Retinal pigment epithelial cell (primary cell): ENCODE results near the gene RMI2.

Source experiments
- DNase-seq: peaks from one replicate; pipeline ENCODE4 v3.0.0-alpha.2; 2010; ENCODE audit warnings: low read depth
- H3K4me3 ChIP-seq: 2 replicates; pipeline ENCODE4 v1.5.1; 2011; ENCODE audit warnings: mild to moderate bottlenecking, low read length, control low read depth, moderate library complexity
- TF ChIP-seq, protein P1 (sequence below): conservative IDR thresholded peaks from 2 replicates; pipeline ENCODE4 v1.5.1; 2011; ENCODE audit warnings: low read depth, low read length, control low read depth, inconsistent platforms

The RMI2 gene

DNA sequence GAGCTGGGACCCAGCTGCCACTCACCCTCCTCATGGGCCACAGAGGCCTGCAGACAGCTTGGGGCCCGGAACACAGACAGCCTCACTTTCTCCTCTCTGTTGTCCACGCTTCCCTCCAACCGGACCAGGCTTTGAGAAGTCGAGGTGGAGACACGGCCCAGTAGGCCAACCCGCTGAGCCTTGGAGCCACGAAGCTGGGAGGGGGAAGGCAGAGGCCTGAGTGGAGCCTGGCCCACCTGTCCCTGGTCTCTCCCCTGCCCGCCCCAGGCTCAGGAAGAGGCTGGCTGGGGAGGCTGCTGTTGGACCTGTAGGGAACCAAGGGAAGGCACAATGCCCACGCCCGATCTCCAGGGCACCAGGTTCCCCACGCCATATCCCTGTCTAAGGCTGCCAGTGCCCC, 48.1 kb downstream of the RMI2 start:
- TF ChIP-seq, protein P1, sequence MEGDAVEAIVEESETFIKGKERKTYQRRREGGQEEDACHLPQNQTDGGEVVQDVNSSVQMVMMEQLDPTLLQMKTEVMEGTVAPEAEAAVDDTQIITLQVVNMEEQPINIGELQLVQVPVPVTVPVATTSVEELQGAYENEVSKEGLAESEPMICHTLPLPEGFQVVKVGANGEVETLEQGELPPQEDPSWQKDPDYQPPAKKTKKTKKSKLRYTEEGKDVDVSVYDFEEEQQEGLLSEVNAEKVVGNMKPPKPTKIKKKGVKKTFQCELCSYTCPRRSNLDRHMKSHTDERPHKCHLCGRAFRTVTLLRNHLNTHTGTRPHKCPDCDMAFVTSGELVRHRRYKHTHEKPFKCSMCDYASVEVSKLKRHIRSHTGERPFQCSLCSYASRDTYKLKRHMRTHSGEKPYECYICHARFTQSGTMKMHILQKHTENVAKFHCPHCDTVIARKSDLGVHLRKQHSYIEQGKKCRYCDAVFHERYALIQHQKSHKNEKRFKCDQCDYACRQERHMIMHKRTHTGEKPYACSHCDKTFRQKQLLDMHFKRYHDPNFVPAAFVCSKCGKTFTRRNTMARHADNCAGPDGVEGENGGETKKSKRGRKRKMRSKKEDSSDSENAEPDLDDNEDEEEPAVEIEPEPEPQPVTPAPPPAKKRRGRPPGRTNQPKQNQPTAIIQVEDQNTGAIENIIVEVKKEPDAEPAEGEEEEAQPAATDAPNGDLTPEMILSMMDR, result no peak
- H3K4me3 ChIP-seq, result no peak overlapping the region
- no peak for DNase-seq

DNA sequence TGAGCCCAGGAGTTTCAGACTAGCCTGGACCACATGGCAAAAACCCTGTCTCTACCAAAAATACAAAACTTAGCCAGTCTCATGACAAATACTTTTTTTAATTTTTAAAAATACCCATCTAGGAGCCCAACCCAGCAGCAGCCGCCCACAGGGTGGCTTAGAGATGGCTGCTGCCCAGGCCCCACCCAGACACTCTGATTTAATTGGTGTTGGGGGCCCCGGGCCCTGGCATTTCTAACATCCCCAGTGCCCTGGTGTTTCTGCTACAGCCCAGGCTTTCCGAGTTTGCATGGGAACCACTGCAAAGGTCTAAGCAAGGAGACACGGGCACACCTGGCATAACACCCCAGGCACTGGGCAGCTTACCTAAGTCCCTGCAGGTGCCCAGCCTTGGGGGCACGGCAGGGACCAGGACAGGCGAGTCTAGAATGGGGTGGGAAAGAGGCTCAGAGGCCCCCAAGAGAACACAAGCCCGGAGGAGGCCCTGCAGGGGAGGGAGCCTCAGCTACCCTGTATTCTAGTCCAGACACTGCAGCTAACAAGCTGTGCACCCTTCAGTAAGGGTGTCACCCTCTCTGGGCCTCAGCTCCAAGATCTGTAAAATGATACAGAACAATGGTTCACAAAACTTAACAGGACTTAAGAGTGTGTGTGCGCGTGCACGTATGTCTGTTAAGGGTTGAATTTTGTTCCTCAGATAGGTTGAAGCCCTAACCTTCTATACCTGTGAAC, 48.8 kb downstream of the RMI2 start:
- TF ChIP-seq, protein P1, result no peak
- DNase-seq, result no peak
- no peak overlapping the region for H3K4me3 ChIP-seq

DNA sequence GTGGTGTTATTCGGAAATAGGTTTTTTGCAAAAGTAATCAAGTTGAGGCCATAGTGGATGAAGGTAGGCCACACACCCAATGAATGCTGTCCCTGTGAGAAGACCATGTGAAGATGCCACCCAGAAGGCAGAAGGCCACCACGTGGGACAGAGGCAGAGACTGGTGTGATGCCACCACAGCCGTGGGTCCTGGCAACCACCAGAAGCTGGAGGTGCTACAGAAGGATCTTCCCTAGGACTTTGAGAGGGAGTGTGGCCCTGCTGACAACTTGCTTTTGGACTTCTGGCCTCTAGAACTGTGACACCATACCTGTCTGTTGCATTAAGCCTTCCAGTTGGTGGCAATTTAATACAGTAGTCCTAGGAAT, 49.3 kb downstream of the RMI2 start:
- no peak for DNase-seq

DNA sequence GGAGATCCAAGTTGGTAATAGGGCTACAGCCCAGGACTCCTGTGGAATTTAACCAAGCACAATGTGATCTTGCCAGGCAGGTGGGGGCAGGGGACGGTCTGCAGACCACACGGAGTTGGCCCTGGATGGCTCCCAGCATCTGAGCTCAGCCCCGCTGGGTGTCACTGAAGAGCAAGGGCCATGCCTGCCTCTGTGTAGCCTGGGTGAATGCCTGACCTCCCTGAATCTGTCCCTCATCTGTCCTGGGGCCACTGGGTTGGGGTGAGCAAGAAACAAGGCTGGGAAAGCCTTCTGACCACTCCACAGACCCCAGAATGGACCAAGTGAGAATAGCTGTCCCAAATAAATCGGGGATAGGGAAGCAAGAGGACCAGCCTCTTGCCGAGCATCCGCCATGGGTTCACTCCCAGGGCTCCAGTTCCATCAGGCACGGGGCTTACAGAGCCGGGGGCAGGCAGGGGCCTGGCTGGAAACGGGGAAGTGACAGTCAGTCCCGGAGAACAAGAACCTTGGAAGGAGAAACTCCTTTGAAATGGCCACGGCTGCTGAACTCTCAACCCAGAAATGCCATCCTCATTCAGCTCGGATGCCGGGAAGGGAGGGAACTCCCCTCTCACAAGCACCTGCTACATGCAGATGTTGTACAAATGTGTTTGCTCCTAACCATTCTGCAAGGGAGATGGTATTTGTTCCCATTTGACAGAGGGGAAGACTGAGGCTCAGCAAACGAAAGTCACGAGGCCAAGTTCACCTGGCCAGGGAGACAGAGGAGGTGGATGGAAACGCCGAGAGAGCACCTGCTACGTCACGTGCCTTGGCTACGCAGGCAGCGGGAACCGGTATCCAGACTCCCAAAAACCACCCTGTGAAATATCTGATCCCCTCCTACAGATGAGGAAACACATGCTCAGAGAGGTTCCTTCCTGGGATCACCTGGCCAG, 50.0 kb downstream of the RMI2 start:
- TF ChIP-seq, protein P1, result no peak
- no peak overlapping the region for H3K4me3 ChIP-seq
- DNase-seq, result no peak

More for the DNA sequence above, 49.3 kb downstream of the RMI2 start:
- TF ChIP-seq, protein P1, result no peak
- H3K4me3 ChIP-seq, result no peak overlapping the region

DNA sequence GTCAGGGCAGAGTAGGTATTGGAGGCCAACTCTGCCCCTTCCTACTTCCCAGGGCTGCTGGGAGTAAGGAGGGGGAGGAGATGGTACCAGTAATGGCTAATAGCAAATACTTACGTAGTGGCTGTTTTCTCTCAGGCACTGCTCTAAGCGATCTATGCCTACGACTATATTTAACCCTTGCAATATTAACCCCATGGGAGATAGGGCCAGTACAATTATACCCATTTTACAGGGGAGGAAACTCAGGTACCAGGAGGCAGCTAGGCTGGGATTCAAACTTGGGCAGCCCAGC, 50.6 kb downstream of the RMI2 start:
- DNase-seq, result no peak
- TF ChIP-seq, protein P1, result no peak
- no peak overlapping the region for H3K4me3 ChIP-seq

DNA sequence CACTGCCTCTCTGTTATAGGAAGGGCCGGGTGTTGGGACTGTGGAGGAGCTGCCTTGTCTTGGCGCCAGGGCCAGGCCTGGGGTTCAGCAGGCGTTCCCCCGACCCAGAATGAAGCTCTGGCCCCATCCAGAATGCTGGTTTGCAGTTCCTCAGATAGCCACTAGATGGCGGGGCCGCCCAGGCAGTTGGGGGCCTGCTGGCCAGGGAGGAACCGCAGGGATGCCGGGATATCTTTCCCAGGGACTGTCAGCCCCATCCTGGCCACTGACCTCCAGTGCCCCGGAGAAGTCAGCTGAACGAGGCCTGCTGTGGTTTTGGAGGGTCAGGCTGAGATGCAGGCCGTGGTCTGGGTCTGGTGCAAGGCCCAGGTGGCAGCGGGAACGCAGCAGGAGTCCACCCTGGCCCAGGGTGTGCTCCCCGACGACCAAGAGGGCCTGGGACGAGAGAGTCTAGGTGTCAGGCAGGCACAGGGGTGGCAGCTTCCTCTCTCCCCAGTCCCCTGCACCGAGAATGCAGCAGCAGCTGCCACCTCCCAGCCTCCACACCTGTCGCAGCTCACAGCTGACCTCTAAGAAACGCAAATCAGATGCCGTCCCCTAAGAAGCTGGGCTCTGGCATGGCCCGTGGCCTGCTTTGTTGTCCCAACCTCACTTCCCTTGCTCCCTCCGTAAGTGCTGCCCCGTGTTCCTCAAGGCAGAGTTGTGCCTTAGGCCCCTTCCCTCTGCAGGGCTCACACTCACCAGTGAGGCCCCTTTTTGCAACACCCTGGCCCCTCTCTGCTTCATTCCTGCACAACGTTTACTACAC, 51.2 kb downstream of the RMI2 start:
- TF ChIP-seq, protein P1, result peak; percentile 98
- no peak overlapping the region for H3K4me3 ChIP-seq
- peak; percentile 6 for DNase-seq
